ENCODE results near the gene NKX6-2. TPM values are rescaled to one million over a fixed set of nuclear protein-coding genes. Genes with fewer than 3 reads are reported as not detected.
"Not testable (repeated sequence)": the region's sequence is repeated elsewhere in the genome, so short reads cannot be mapped to it uniquely, and the experiment has no call there.

NKX6-2 gene
- total RNA-seq, 1 donor from 2014 or later, result 0.14 TPM

- H3K36me3 Mint-ChIP-seq, result peaks cover 3% of the 10 kb centered on the region
- no peaks in the 10 kb centered on the region for H3K9me3 Mint-ChIP-seq
- no peaks in the 10 kb centered on the region for H3K4me1 Mint-ChIP-seq (ENCODE audit: unreplicated experiment)
- peaks cover 32% of the 10 kb centered on the region for H3K27me3 Mint-ChIP-seq
- no peak for DNase-seq (ENCODE audit: extremely low spot score, unreplicated experiment)
- H3K27ac Mint-ChIP-seq, result no peak overlapping the region
- no peak overlapping the region for H3K4me3 Mint-ChIP-seq
- TF ChIP-seq CTCF (conservative IDR thresholded peaks at IDR 0.05), result no peak
Measured at GRCh38 chr10:132826524-132827422, 40.8 kb upstream of the NKX6-2 start.

GRCh38 chr10:132825783-132826523 lies 40.0 kb upstream of the NKX6-2 start:
- H3K27ac Mint-ChIP-seq, result peak overlapping the region; percentile 46
- not testable (repeated sequence) for H3K9me3 Mint-ChIP-seq; H3K36me3 Mint-ChIP-seq; H3K4me1 Mint-ChIP-seq (ENCODE audit: unreplicated experiment)
- DNase-seq (ENCODE audit: extremely low spot score, unreplicated experiment), result peak; percentile 65
- H3K27me3 Mint-ChIP-seq, result peaks cover 24% of the 10 kb centered on the region
- peak overlapping the region; percentile 59 for H3K4me3 Mint-ChIP-seq

- no peak overlapping the region for H3K4me3 Mint-ChIP-seq
- H3K36me3 Mint-ChIP-seq, result no peaks in the 10 kb centered on the region
- TF ChIP-seq CTCF (conservative IDR thresholded peaks at IDR 0.05), result no peak
- no peak overlapping the region for H3K27ac Mint-ChIP-seq
- peaks cover 5% of the 10 kb centered on the region for H3K4me1 Mint-ChIP-seq (ENCODE audit: unreplicated experiment)
- peaks cover 13% of the 10 kb centered on the region for H3K9me3 Mint-ChIP-seq
- H3K27me3 Mint-ChIP-seq, result peaks cover 34% of the 10 kb centered on the region
- DNase-seq (ENCODE audit: extremely low spot score, unreplicated experiment), result peak; percentile 40
Measured at GRCh38 chr10:132820056-132820455, 34.1 kb upstream of the NKX6-2 start.

GRCh38 chr10:132817701-132818211 lies 31.8 kb upstream of the NKX6-2 start:
- H3K36me3 Mint-ChIP-seq, result no peaks in the 10 kb centered on the region
- H3K27me3 Mint-ChIP-seq, result peaks cover 37% of the 10 kb centered on the region
- no peak for TF ChIP-seq CTCF (conservative IDR thresholded peaks at IDR 0.05)
- no peak overlapping the region for H3K4me3 Mint-ChIP-seq
- peaks cover 5% of the 10 kb centered on the region for H3K4me1 Mint-ChIP-seq (ENCODE audit: unreplicated experiment)
- peaks cover 13% of the 10 kb centered on the region for H3K9me3 Mint-ChIP-seq
- DNase-seq (ENCODE audit: extremely low spot score, unreplicated experiment), result peak; percentile 64
- H3K27ac Mint-ChIP-seq, result no peak overlapping the region

GRCh38 chr10:132816718-132817117 lies 30.8 kb upstream of the NKX6-2 start:
- Mint-ChIP-seq H3K4me3 (no peak overlapping the region), H3K27ac (no peak overlapping the region), H3K27me3 (peaks cover 37% of the 10 kb centered on the region), H3K36me3 (no peaks in the 10 kb centered on the region), H3K9me3 (peaks cover 13% of the 10 kb centered on the region), H3K4me1 (ENCODE audit: unreplicated experiment) (peaks cover 5% of the 10 kb centered on the region)
- TF ChIP-seq CTCF (conservative IDR thresholded peaks at IDR 0.05), result no peak
- DNase-seq (ENCODE audit: extremely low spot score, unreplicated experiment), result peak; percentile 25
